Endothelial cell of umbilical vein (primary cell): ENCODE data around the gene AOC2. TPM values are rescaled to one million over a fixed set of nuclear protein-coding genes. Genes with fewer than 3 reads are reported as not detected.

Experiments used
- BruUV-seq: library from RNA; stranded (reverse); fragments of 400-500 nt; replicated peaks from 2 replicates; lab custom pipeline; 2021; lab: Mats Ljungman, UMichigan
- CTCF ChIA-PET: fragments of 300-600, 350-600 bp; sonication (Branson Sonifier 250); formaldehyde crosslinking; loops from one replicate; lab custom pipeline; 2021; ENCODE audit warnings: antibody characterized with exemption, inconsistent platforms; lab: Charles Lee
- POLR2A ChIA-PET: fragments of 300-600, 350-600 bp; sonication (Branson Sonifier 250); formaldehyde crosslinking; loops from one replicate; lab custom pipeline; 2021; ENCODE audit warnings: antibody characterized with exemption, inconsistent platforms; lab: Charles Lee
- DNase-seq: peaks from one replicate; pipeline ENCODE4 v3.0.0-alpha.2; 2011; ENCODE audit warnings: low read depth, low spot score
- FAIRE-seq: peaks from 2 replicates; lab custom pipeline; 2011; peaks lifted over from hg19 to GRCh38; lab: Jason Lieb, UNC
- H2AFZ ChIP-seq: 2 replicates; pipeline ENCODE4 v1.6.0; 2012; ENCODE audit warnings: low read depth, low read length, control low read depth, inconsistent platforms
- H3K27ac ChIP-seq: 2 replicates; pipeline ENCODE4 v1.5.1; 2011; ENCODE audit warnings: low read depth, mild to moderate bottlenecking, control low read depth, low read length, moderate library complexity; ENCODE audit not compliant: insufficient read depth
- H3K27me3 ChIP-seq, 2 experiments: 2 replicates each; pipeline versions ENCODE4 v1.6.0 to v1.6.1; 2011; ENCODE audit warnings: low read length in 2 of 2, mixed read lengths in 1 of 2; ENCODE audit not compliant: control insufficient read depth in 2 of 2, insufficient read depth in 2 of 2
- H3K36me3 ChIP-seq, 2 experiments: 2 replicates in 1 of 2; 3 replicates in 1 of 2; pipeline ENCODE4 v1.5.1; 2011; ENCODE audit warnings: low read length in 2 of 2, mild to moderate bottlenecking in 1 of 2, moderate library complexity in 1 of 2; ENCODE audit not compliant: control insufficient read depth in 2 of 2, insufficient read depth in 2 of 2; ENCODE audit errors: extremely low read depth in 1 of 2
- H3K4me1 ChIP-seq: 3 replicates; pipeline ENCODE4 v1.5.1; 2011; ENCODE audit warnings: mild to moderate bottlenecking, low read length; ENCODE audit not compliant: control insufficient read depth, insufficient read depth; ENCODE audit errors: extremely low read depth
- H3K4me2 ChIP-seq: 2 replicates; pipeline ENCODE4 v1.6.1; 2011; ENCODE audit warnings: low read length, control low read depth, mixed read lengths; ENCODE audit not compliant: insufficient read depth
- H3K4me3 ChIP-seq, 3 experiments: fragments of 200-600 bp in 1 of 3; sonication (generic), shearing (Covaris generic) in 1 of 3; replicated peaks in 1 of 3; 2 replicates each; pipeline ENCODE4 v1.5.1; 2011 to 2016; ENCODE audit warnings: control low read depth in 3 of 3, low read length in 3 of 3, mild to moderate bottlenecking in 2 of 3, inconsistent platforms in 1 of 3, low read depth in 1 of 3, moderate library complexity in 1 of 3; ENCODE audit not compliant: insufficient read depth in 1 of 3
- H3K79me2 ChIP-seq: 2 replicates; pipeline ENCODE4 v1.6.0; 2012; ENCODE audit warnings: low read length, inconsistent platforms; ENCODE audit not compliant: control insufficient read depth, insufficient read depth
- H3K9ac ChIP-seq: replicated peaks from 2 replicates; pipeline ENCODE3; 2011; ENCODE audit warnings: low read length, control low read depth; ENCODE audit not compliant: insufficient read depth; ENCODE audit errors: extremely low read depth
- H3K9me1 ChIP-seq: replicated peaks from 3 replicates; pipeline ENCODE4 v1.6.0; 2011; ENCODE audit warnings: mild to moderate bottlenecking, low read length; ENCODE audit not compliant: control insufficient read depth, insufficient read depth; ENCODE audit errors: extremely low read depth
- H3K9me3 ChIP-seq: replicated peaks from 2 replicates; pipeline ENCODE4 v1.5.1; 2012; ENCODE audit warnings: low read length, inconsistent platforms; ENCODE audit not compliant: control insufficient read depth, insufficient read depth
- H4K20me1 ChIP-seq: replicated peaks from 2 replicates; pipeline ENCODE3; 2011; ENCODE audit warnings: mild to moderate bottlenecking, low read length; ENCODE audit not compliant: control insufficient read depth, insufficient read depth; ENCODE audit errors: extremely low read depth
- EZH2 ChIP-seq: IDR thresholded peaks from 2 replicates; pipeline ENCODE4 v1.6.1; 2012; ENCODE audit warnings: borderline replicate concordance, low read depth, mild to moderate bottlenecking, moderate library complexity, low read length, inconsistent platforms; ENCODE audit not compliant: severe bottlenecking
- FOS ChIP-seq: IDR thresholded peaks from 2 replicates; pipeline ENCODE4 v1.6.1; 2011; ENCODE audit warnings: mild to moderate bottlenecking, low read length, moderate library complexity, borderline replicate concordance; ENCODE audit not compliant: insufficient read depth
- GATA2 ChIP-seq: IDR thresholded peaks from 2 replicates; pipeline ENCODE4 v1.7.0; 2011; ENCODE audit warnings: low read depth, mild to moderate bottlenecking, moderate library complexity, mixed read lengths, low read length; ENCODE audit not compliant: insufficient read length, insufficient read depth
- JUN ChIP-seq: IDR thresholded peaks from 2 replicates; pipeline ENCODE4 v1.6.1; 2011; ENCODE audit warnings: borderline replicate concordance, low read depth; ENCODE audit not compliant: insufficient read length, insufficient read depth
- MAX ChIP-seq: IDR thresholded peaks from 2 replicates; pipeline ENCODE4 v1.6.1; 2011; ENCODE audit not compliant: insufficient read depth, insufficient read length
- MYC ChIP-seq: IDR thresholded peaks from one replicate; pipeline ENCODE4 v1.6.1; 2011; ENCODE audit warnings: mild to moderate bottlenecking, low read depth, low read length
- POLR2A ChIP-seq: IDR thresholded peaks from 2 replicates; pipeline ENCODE4 v1.6.1; 2012; ENCODE audit warnings: low read depth, mild to moderate bottlenecking, control low read depth, low read length
- POLR2AphosphoS5 ChIP-seq: IDR thresholded peaks from 2 replicates; pipeline ENCODE4 v1.6.1; 2012; ENCODE audit warnings: low read depth, mild to moderate bottlenecking, control low read depth, low read length, moderate library complexity; ENCODE audit not compliant: insufficient read depth
- dilution Hi-C: fragments of 300-500 bp; cut with MboI; formaldehyde crosslinking; loops from one replicate; pipeline ENCODE4 v1.15.0; 2019; ENCODE audit warnings: low sequenced_read_pairs; ENCODE audit not compliant: extremely low pct_ligation_motif_present
- intact Hi-C: fragments of 100-400 bp; cut with micrococcal nuclease; formaldehyde crosslinking; loops from one replicate; pipeline ENCODE4 v1.10.0; 2022
- polyA plus RNA-seq, 4 experiments: library from polyadenylated mRNA; depleted of rRNA in 3 of 4; stranded (reverse) in 3 of 4; unstranded in 1 of 4; fragments of >200 nt; gene quantifications; 2 replicates each; pipeline versions ENCODE4 v1.2.1 to v1.2.3, GENCODE V29; 2011 to 2012; ENCODE audit warnings: missing spikeins in 1 of 4
- total RNA-seq: library from RNA; stranded (reverse); gene quantifications from 2 replicates; pipeline ENCODE4 v1.2.3, GENCODE V29; 2021
- TF ChIP-seq, protein P1 (sequence below), 2 donors: IDR thresholded peaks; 1 replicate in 1 of 2; 2 replicates in 1 of 2; pipeline ENCODE4 v1.5.1; 2011; ENCODE audit warnings: low read length in 2 of 2, mild to moderate bottlenecking in 2 of 2, moderate library complexity in 2 of 2, control low read depth in 1 of 2, inconsistent platforms in 1 of 2, low read depth in 1 of 2; ENCODE audit not compliant: insufficient read depth in 1 of 2; ENCODE audit errors: extremely low read depth in 1 of 2

AOC2 gene
- total and polyA plus RNA-seq, 2 donors (not counting 3 experiments of a cell fraction or from before 2014, with no cell fraction given), result 0.62 to 1.9 TPM

DNA sequence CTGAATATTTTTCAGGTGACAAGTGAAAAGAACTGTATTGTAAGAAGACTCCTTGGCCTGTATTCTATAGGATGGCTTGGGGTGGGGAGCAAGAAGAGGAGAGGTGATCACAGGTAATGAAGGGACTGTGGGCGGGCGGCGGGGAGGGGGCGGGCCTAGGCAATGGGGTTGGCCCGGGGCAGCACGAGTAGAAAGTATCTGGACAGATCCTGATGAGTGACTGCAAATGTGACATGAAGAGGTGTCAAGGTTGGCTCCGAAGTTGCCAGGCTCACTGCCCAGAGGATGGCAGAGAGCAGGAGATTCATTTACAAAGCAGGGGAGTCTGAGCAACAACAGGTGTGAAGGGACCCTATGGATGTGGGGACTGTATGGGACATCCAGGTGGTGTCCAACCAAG lies 45.4 kb downstream of the AOC2 start:
- ChIA-PET POLR2A (no interaction called here), CTCF (interaction anchor here (2.2 kb wide), 1 partner anchor 39 kb away, joined by 4 read pairs; no protein-coding TSS in a partner anchor)
- peaks cover 17% of the 10 kb centered on the region for H3K4me1 ChIP-seq
- H3K27ac ChIP-seq, result no peak overlapping the region
- no peaks in the 10 kb centered on the region for H3K36me3 ChIP-seq
- no peak overlapping the region for H3K4me2 ChIP-seq
- no peak overlapping the region for H2AFZ ChIP-seq
- H3K79me2 ChIP-seq, result no peaks in the 10 kb centered on the region
- dilution Hi-C loops, result no loop called here
- no TSS peak for BruUV-seq
- intact Hi-C loops, result no loop called here
- H3K4me3 ChIP-seq, result no peak overlapping the region
- H4K20me1 ChIP-seq, result no peaks in the 10 kb centered on the region
- H3K9me1 ChIP-seq, result no peaks in the 10 kb centered on the region
- TF ChIP-seq MYC, result no peak
- no peak for TF ChIP-seq POLR2AphosphoS5
- TF ChIP-seq POLR2A, result no peak
- TF ChIP-seq GATA2, result no peak
- TF ChIP-seq JUN, result no peak
- no peak for TF ChIP-seq MAX
- TF ChIP-seq FOS, result no peak
- TF ChIP-seq, protein P1, sequence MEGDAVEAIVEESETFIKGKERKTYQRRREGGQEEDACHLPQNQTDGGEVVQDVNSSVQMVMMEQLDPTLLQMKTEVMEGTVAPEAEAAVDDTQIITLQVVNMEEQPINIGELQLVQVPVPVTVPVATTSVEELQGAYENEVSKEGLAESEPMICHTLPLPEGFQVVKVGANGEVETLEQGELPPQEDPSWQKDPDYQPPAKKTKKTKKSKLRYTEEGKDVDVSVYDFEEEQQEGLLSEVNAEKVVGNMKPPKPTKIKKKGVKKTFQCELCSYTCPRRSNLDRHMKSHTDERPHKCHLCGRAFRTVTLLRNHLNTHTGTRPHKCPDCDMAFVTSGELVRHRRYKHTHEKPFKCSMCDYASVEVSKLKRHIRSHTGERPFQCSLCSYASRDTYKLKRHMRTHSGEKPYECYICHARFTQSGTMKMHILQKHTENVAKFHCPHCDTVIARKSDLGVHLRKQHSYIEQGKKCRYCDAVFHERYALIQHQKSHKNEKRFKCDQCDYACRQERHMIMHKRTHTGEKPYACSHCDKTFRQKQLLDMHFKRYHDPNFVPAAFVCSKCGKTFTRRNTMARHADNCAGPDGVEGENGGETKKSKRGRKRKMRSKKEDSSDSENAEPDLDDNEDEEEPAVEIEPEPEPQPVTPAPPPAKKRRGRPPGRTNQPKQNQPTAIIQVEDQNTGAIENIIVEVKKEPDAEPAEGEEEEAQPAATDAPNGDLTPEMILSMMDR (IDR thresholded peaks at IDR 0.05; ENCODE audit: extremely low read depth in 1 of 2, insufficient read depth in 1 of 2, low read depth in 1 of 2, low read length in 2 of 2), result no peak
- TF ChIP-seq EZH2, result no peak
- H3K9me3 ChIP-seq, result no peaks in the 10 kb centered on the region
- H3K9ac ChIP-seq, result no peak overlapping the region
- FAIRE-seq, result no peak
- DNase-seq, result no peak
- H3K27me3 ChIP-seq, result no peaks in the 10 kb centered on the region
